Ishikawa (cell line): ENCODE data around the gene SPINK5.

Experiments
- CEBPB ChIP-seq: IDR thresholded peaks from 2 replicates; pipeline ENCODE4 v1.6.1; 2012
- CREB1 ChIP-seq: IDR thresholded peaks from 2 replicates; pipeline ENCODE4 v1.6.1; 2012; ENCODE audit warnings: low read depth
- EGR1 ChIP-seq: IDR thresholded peaks from 2 replicates; pipeline ENCODE4 v1.6.1; 2012
- EP300 ChIP-seq: IDR thresholded peaks from 2 replicates; pipeline ENCODE4 v1.6.1; 2012; ENCODE audit warnings: borderline replicate concordance
- FOXM1 ChIP-seq: IDR thresholded peaks from 2 replicates; pipeline ENCODE4 v1.6.1; 2012; ENCODE audit warnings: low read depth, borderline replicate concordance
- MAX ChIP-seq: IDR thresholded peaks from 2 replicates; pipeline ENCODE4 v1.6.1; 2012
- NFIC ChIP-seq: IDR thresholded peaks from 2 replicates; pipeline ENCODE4 v1.6.1; 2012
- RAD21 ChIP-seq: IDR thresholded peaks from 2 replicates; pipeline ENCODE4 v1.6.1; 2012; ENCODE audit warnings: low read depth
- TAF1 ChIP-seq: IDR thresholded peaks from 2 replicates; pipeline ENCODE4 v1.6.1; 2012; ENCODE audit warnings: low read depth, mild to moderate bottlenecking
- TCF12 ChIP-seq: IDR thresholded peaks from 2 replicates; pipeline ENCODE4 v1.6.1; 2012; ENCODE audit warnings: low read depth
- TEAD4 ChIP-seq: IDR thresholded peaks from 2 replicates; pipeline ENCODE4 v1.6.1; 2012
- YY1 ChIP-seq: IDR thresholded peaks from 2 replicates; pipeline ENCODE4 v1.6.1; 2012; ENCODE audit warnings: low read depth
- ZBTB7A ChIP-seq: IDR thresholded peaks from 2 replicates; pipeline ENCODE4 v1.6.1; 2012; ENCODE audit warnings: low read depth
- TF ChIP-seq, protein P1 (sequence below): IDR thresholded peaks from 2 replicates; pipeline ENCODE4 v1.6.1; 2012; ENCODE audit warnings: low read depth, mild to moderate bottlenecking
- TF ChIP-seq, protein P2 (sequence below): IDR thresholded peaks from 2 replicates; pipeline ENCODE4 v1.6.1; 2012

SPINK5 gene

GRCh38 chr5:148135091-148136048, 71.6 kb downstream of the SPINK5 start:
- TF ChIP-seq CEBPB: no peak
- TF ChIP-seq ZBTB7A: no peak
- TF ChIP-seq, protein P1, sequence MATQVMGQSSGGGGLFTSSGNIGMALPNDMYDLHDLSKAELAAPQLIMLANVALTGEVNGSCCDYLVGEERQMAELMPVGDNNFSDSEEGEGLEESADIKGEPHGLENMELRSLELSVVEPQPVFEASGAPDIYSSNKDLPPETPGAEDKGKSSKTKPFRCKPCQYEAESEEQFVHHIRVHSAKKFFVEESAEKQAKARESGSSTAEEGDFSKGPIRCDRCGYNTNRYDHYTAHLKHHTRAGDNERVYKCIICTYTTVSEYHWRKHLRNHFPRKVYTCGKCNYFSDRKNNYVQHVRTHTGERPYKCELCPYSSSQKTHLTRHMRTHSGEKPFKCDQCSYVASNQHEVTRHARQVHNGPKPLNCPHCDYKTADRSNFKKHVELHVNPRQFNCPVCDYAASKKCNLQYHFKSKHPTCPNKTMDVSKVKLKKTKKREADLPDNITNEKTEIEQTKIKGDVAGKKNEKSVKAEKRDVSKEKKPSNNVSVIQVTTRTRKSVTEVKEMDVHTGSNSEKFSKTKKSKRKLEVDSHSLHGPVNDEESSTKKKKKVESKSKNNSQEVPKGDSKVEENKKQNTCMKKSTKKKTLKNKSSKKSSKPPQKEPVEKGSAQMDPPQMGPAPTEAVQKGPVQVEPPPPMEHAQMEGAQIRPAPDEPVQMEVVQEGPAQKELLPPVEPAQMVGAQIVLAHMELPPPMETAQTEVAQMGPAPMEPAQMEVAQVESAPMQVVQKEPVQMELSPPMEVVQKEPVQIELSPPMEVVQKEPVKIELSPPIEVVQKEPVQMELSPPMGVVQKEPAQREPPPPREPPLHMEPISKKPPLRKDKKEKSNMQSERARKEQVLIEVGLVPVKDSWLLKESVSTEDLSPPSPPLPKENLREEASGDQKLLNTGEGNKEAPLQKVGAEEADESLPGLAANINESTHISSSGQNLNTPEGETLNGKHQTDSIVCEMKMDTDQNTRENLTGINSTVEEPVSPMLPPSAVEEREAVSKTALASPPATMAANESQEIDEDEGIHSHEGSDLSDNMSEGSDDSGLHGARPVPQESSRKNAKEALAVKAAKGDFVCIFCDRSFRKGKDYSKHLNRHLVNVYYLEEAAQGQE: no peak
- no peak for TF ChIP-seq TCF12
- TF ChIP-seq EGR1: no peak

DNA sequence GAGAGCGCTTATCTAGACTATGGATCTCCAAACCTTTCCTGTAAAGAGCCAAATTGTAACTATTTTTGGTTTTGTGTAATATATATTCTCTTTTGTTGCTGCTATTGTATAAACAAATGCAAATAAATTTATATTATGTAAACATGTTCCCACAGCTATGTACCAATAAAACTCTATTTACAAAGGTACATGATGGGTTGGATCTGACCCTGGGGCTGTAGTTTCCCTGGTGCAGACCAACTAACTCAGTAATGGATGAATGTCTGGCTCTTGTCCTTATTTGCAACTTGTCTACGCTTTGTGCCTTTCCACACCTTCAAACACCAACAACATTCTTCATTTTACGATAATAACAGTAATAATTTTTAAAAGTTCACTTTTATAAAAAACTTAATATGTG, 77.1 kb downstream of the SPINK5 start:
- TF ChIP-seq, protein P1: no peak
- no peak for TF ChIP-seq EP300
- TF ChIP-seq YY1: no peak
- TF ChIP-seq CEBPB: no peak
- no peak for TF ChIP-seq EGR1
- no peak for TF ChIP-seq ZBTB7A
- no peak for TF ChIP-seq MAX
- no peak for TF ChIP-seq TCF12
- no peak for TF ChIP-seq NFIC
- TF ChIP-seq, protein P2, sequence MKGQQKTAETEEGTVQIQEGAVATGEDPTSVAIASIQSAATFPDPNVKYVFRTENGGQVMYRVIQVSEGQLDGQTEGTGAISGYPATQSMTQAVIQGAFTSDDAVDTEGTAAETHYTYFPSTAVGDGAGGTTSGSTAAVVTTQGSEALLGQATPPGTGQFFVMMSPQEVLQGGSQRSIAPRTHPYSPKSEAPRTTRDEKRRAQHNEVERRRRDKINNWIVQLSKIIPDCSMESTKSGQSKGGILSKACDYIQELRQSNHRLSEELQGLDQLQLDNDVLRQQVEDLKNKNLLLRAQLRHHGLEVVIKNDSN: no peak
- TF ChIP-seq FOXM1: no peak
- TF ChIP-seq TEAD4: no peak
- TF ChIP-seq RAD21: no peak
- TF ChIP-seq CREB1: no peak
- TF ChIP-seq TAF1: no peak

- TF ChIP-seq MAX (no peak), NFIC (no peak), TEAD4 (no peak)
Observed at GRCh38 chr5:148141645-148142044, 77.9 kb downstream of the SPINK5 start.

DNA sequence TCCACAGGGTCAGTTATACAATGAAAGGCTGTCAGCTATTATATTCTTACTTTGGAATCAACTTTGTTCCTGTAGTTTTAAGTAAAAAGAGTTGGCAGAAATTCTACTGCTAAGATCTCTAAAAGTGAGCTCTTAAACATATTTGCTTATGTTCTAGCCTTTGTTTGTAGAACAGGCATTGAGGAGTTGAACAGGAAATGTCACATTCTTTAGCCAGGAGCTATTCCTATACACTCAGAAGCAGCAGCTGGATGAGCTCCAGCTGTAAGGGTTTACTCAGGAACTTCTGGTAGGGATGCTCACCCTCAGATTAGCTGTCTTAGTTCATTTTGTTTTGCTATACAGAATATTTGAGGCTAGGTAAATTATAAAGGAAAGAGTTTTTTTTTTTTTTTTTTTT, 82.1 kb downstream of the SPINK5 start:
- no peak for TF ChIP-seq NFIC
- no peak for TF ChIP-seq CREB1
- no peak for TF ChIP-seq YY1
- no peak for TF ChIP-seq TAF1
- no peak for TF ChIP-seq EGR1
- no peak for TF ChIP-seq FOXM1
- TF ChIP-seq, protein P2: no peak
- no peak for TF ChIP-seq RAD21
- TF ChIP-seq MAX: no peak
- no peak for TF ChIP-seq TCF12
- no peak for TF ChIP-seq TEAD4
- no peak for TF ChIP-seq ZBTB7A
- TF ChIP-seq, protein P1: no peak
- no peak for TF ChIP-seq CEBPB
